Heart right ventricle (tissue), 16 donors: ENCODE measurements around the gene AP4S1. TPM values are rescaled to one million over a fixed set of nuclear protein-coding genes. Genes with fewer than 3 reads are reported as not detected.
A peak's percentile ranks its signal among the peaks of the same experiment; 100 is the strongest.

Experiments used
- ATAC-seq, 8 donors: fragments of 200-7000 bp; cut with Tn5 transposase; one replicate each; pipeline ENCODE4 v1.9.1; 2020; ENCODE audit warnings: mild to moderate bottlenecking in 8 of 8, moderate library complexity in 8 of 8, moderate number of reproducible peaks in 1 of 8
- DNase-seq, 2 donors: peaks; one replicate each; pipeline ENCODE4 v3.0.0-alpha.2; 2020
- H3K27ac ChIP-seq, 10 donors: fragments of 200-600 bp; sonication (generic) in 2 of 10; one replicate each; pipeline versions ENCODE4 v1.5.0 to v1.8.0; 2020 to 2022; ENCODE audit warnings: mild to moderate bottlenecking in 3 of 10
- H3K27me3 ChIP-seq, 7 donors: fragments of 200-600 bp; one replicate each; pipeline ENCODE4 v1.8.0; 2021 to 2022; ENCODE audit warnings: mild to moderate bottlenecking in 2 of 7
- H3K36me3 ChIP-seq, 9 donors: fragments of 200-600 bp; sonication (generic) in 1 of 9; one replicate each; pipeline versions ENCODE4 v1.5.0 to v1.8.0; 2020 to 2022; ENCODE audit warnings: mild to moderate bottlenecking in 2 of 9
- H3K4me1 ChIP-seq, 9 donors: fragments of 200-600 bp; sonication (generic) in 1 of 9; one replicate each; pipeline versions ENCODE4 v1.5.0 to v1.8.0; 2020 to 2022; ENCODE audit warnings: mild to moderate bottlenecking in 4 of 9
- H3K4me3 ChIP-seq, 10 donors: fragments of 200-600 bp; sonication (generic) in 2 of 10; one replicate each; pipeline versions ENCODE4 v1.5.0 to v1.8.0; 2020 to 2022; ENCODE audit warnings: mild to moderate bottlenecking in 7 of 10, moderate library complexity in 2 of 10
- H3K9me3 ChIP-seq, 11 donors: fragments of 200-600 bp in 10 of 11; sonication (generic) in 2 of 11; one replicate each; pipeline versions ENCODE4 v1.5.0 to v1.8.0; 2013 to 2022; ENCODE audit warnings: mild to moderate bottlenecking in 2 of 11, control low read depth in 1 of 11, moderate library complexity in 1 of 11
- CTCF ChIP-seq, 9 donors: fragments of 200-600 bp; sonication (generic) in 2 of 9; IDR thresholded peaks; one replicate each; pipeline versions ENCODE4 v1.5.0 to v1.8.0; 2021 to 2022; ENCODE audit warnings: antibody characterized with exemption in 9 of 9, mild to moderate bottlenecking in 5 of 9, moderate library complexity in 1 of 9
- WGBS, 2 donors: extraction: QIAGEN DNeasy Blood & Tissue Kit; methylation state at CpG; one replicate each; pipeline ENCODE4 v1.1.7; 2013; ENCODE audit warnings: inconsistent platforms in 1 of 2; 5-methylcytosine and 5-hydroxymethylcytosine counted together
- intact Hi-C, 10 donors: fragments of 100-400 bp; cut with DNase I; formaldehyde crosslinking; loops; one replicate each; pipeline versions ENCODE4 v1.11.1 to v1.14.2; 2022
- polyA plus RNA-seq, 2 donors: library from polyadenylated mRNA; stranded (reverse); fragments of 200-250 nt; gene quantifications; one replicate each; pipeline ENCODE4 v1.2.3, GENCODE V29; 2013
- total RNA-seq, 10 donors: library from RNA; stranded (reverse); fragmentation: NEBNext Ultra II Directional in 3 of 10; extraction: Animal tissue kit (Norgen Biotek cat#: 25700) in 3 of 10; gene quantifications; one replicate each; pipeline versions ENCODE4 v1.2.1 to v1.2.4, GENCODE V29; 2021 to 2023
- donor health status: Arrhythmogenic right ventricular cardiomyopathy.
- donor health status: ischemic (EF 13 %, LVEDD 7.1; RV severe dilation, severe dysfunction).
- donor health status: healthy with polysubstance abuse.
- donor health status: DM: no; HTN: yes; CAD: no.
- donor health status: DM: no; HTN: no; CAD: no.
- donor health status: ischemic (EF 25% LVEDD 6.9; RV normal size, moderate dysfunction).
- donor health status: ischemic (EF 25% LVEDD 5.7; RV mildly dilated, moderate dysfunction).
- donor health status: healthy.
- donor health status: DM: yes; HTN: yes; CAD: no.
- donor health status: Ischemic cardiomyopathy.
- donor health status: ischemic (EF 35%, LVEDD 5.7; RV mildly dilated, moderate dysfunction).
- donor health status: nonischemic (EF 11% LVEDD 7.7; RV severe dilation, severe dysfunction).
- donor health status: DM: yes; HTN: yes; CAD: no.
- donor health status: PGD.
- donor health status: ischemic (EF 29% LVEDD 5.4; RV normal size, mild dysfunction).
- donor health status: nonischemic (EF 23%, LVEDD 6.1; RV moderate dilation, normal function).

Gene AP4S1
- total and polyA plus RNA-seq, 12 donors = 6.2 to 9.4 (median 8.5) TPM

- intact Hi-C loops = loop anchor here in 4 of 10 donors (2.0 to 10.0 kb wide), 5 partner anchors 28 to 180 kb away; partner anchors contain the start of gene HECTD1 (in 1 of the 4)
These were observed 677 bp upstream of the AP4S1 start for GRCh38 chr14:31024577-31025366.

GRCh38 chr14:31026077-31026449, 614 bp downstream of the AP4S1 start, which contains the start of gene STRN3:
STRN3 (minus strand) TSS chr14:31026379; CDS start chr14:31026185, 194 bp downstream.
- H3K4me1 ChIP-seq = peaks cover 0 to 39% (median 28%) of the 10 kb centered on the region in 9 donors
- no peak for TF ChIP-seq CTCF (IDR thresholded peaks at IDR 0.05)
- 0% methylated on average over 27 to 31 of the region's 31 CpGs for WGBS, 2 donors
- H3K9me3 ChIP-seq = no peaks in the 10 kb centered on the region
- peak within 1 kb of the TSS; percentile 97 to 100 (median 98) for H3K27ac ChIP-seq
- peak within 1 kb of the TSS; percentile 68 to 99 (median 96) for H3K4me3 ChIP-seq
- DNase-seq (no peak), ATAC-seq (no peak)
- H3K27me3 ChIP-seq = no peaks in the 10 kb centered on the region
- intact Hi-C loops = loop anchor here in 3 of 10 donors (5.0 to 10.0 kb wide), 3 partner anchors 34 to 179 kb away; partner anchors contain the start of gene HECTD1 (in 1 of the 3)
- H3K36me3 ChIP-seq = peaks cover 0 to 18% (median 0%) of the 10 kb centered on the region in 9 donors

More at GRCh38 chr14:31024577-31025366, 677 bp upstream of the AP4S1 start:
- ATAC-seq (no peak), DNase-seq (no peak)
- Histone ChIP-seq H3K4me1 (peaks cover 0 to 46% (median 29%) of the 10 kb centered on the region in 9 donors), H3K27me3 (no peaks in the 10 kb centered on the region), H3K27ac (peak overlapping the region; percentile 97 to 100 (median 98)), H3K9me3 (no peaks in the 10 kb centered on the region), H3K36me3 (peaks cover 0 to 22% (median 0%) of the 10 kb centered on the region in 9 donors), H3K4me3 (peak overlapping the region; percentile 68 to 99 (median 96))
- no peak for TF ChIP-seq CTCF (IDR thresholded peaks at IDR 0.05)
- WGBS, 2 donors = 4 to 5% methylated on average over 11 of the region's 11 CpGs

GRCh38 chr14:31026450-31027235, 1.2 kb downstream of the AP4S1 start:
- H3K27me3 ChIP-seq = no peaks in the 10 kb centered on the region
- H3K9me3 ChIP-seq = no peaks in the 10 kb centered on the region
- 1% methylated on average over 48 of the region's 48 CpGs for WGBS, 2 donors
- ATAC-seq = peak; percentile 97 to 99 (median 99)
- H3K27ac ChIP-seq = peak overlapping the region; percentile 97 to 100 (median 98)
- peaks cover 0 to 33% (median 28%) of the 10 kb centered on the region in 9 donors for H3K4me1 ChIP-seq
- TF ChIP-seq CTCF (IDR thresholded peaks at IDR 0.05) = peak in 3 of 9 donors; percentile 10 to 19 (median 15)
- H3K36me3 ChIP-seq = peaks cover 0 to 13% (median 0%) of the 10 kb centered on the region in 9 donors
- DNase-seq = peak; percentile 96
- intact Hi-C loops = loop anchor here in 3 of 10 donors (5.0 to 10.0 kb wide), 3 partner anchors 34 to 178 kb away; partner anchors contain the start of gene HECTD1 (in 1 of the 3)
- peak overlapping the region; percentile 68 to 99 (median 96) for H3K4me3 ChIP-seq

- no peak overlapping the region for H3K27ac ChIP-seq
- H3K4me1 ChIP-seq = peaks cover 0 to 35% (median 24%) of the 10 kb centered on the region in 9 donors
- no peak for DNase-seq
- H3K36me3 ChIP-seq = peaks cover 0 to under 1% (median 0%) of the 10 kb centered on the region in 9 donors
- intact Hi-C loops = loop anchor here in 3 of 10 donors (5.0 to 10.0 kb wide), 3 partner anchors 36 to 177 kb away; partner anchors contain the start of gene HECTD1 (in 1 of the 3)
- H3K9me3 ChIP-seq = no peaks in the 10 kb centered on the region
- no peak for ATAC-seq
- H3K27me3 ChIP-seq = no peaks in the 10 kb centered on the region
- no peak for TF ChIP-seq CTCF (IDR thresholded peaks at IDR 0.05)
- WGBS, 2 donors = 97 to 98% methylated on average over 1 of the region's 1 CpG
- H3K4me3 ChIP-seq = no peak overlapping the region
These were observed 2.4 kb downstream of the AP4S1 start for GRCh38 chr14:31027847-31028246.
